GM23248 (cell line): ENCODE measurements around the gene FTO.

Experiments used
- EZH2 ChIP-seq: fragments of 200-600 bp; sonication (generic); IDR thresholded peaks from 2 replicates; pipeline ENCODE4 v1.6.1; 2018; ENCODE audit warnings: antibody characterized with exemption, mild to moderate bottlenecking; ENCODE audit not compliant: insufficient read depth, poor library complexity, severe bottlenecking
- EZH2phosphoT487 ChIP-seq: fragments of 200-600 bp; sonication (generic); IDR thresholded peaks from 2 replicates; pipeline ENCODE4 v1.6.1; 2018; ENCODE audit warnings: antibody characterized with exemption, moderate library complexity, mild to moderate bottlenecking, low read depth; ENCODE audit not compliant: insufficient read depth

DNA sequence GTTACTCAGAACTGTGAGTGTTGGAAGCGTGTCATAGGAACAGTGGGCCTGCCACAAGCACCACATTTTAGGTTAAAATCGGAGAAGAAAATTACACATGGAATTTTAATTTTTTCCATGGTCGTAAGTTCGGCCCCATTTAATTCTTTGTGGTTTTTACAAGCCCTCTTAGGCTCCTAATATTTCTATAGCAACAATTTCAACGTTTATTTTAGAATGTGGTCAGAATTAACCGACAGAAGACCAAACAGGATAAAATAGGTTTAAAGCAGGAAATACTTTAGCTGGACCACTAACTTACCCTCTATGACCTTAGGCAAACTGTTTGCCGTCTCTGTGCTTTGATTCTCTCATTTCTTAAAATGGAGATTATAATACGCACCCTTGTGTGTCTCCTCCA, 69.9 kb downstream of the FTO start:
- TF ChIP-seq EZH2: no peak
- TF ChIP-seq EZH2phosphoT487: no peak
